Uterus (tissue), 4 donors: ENCODE results near the gene RGL3. TPM values are rescaled to one million over a fixed set of nuclear protein-coding genes. Genes with fewer than 3 reads are reported as not detected.
"Not testable (repeated sequence)": the region's sequence is repeated elsewhere in the genome, so short reads cannot be mapped to it uniquely, and the experiment has no call there.

Source experiments
- DNase-seq, 2 donors: peaks; one replicate each; pipeline ENCODE4 v3.0.0-alpha.2; 2019 to 2020
- H3K27ac ChIP-seq, 2 donors: fragments of 200-600 bp; sonication (generic); 1 replicate in 1 of 2; 2 replicates in 1 of 2; pipeline ENCODE4 v1.5.1; 2016 to 2018
- H3K27me3 ChIP-seq, 2 donors: fragments of 200-600 bp; sonication (generic); one replicate each; pipeline ENCODE4 v1.5.1; 2018 to 2019; ENCODE audit warnings: control low read depth in 1 of 2
- H3K36me3 ChIP-seq, 2 donors: fragments of 200-600 bp; sonication (generic); one replicate each; pipeline ENCODE4 v1.5.1; 2019; ENCODE audit warnings: control low read depth in 1 of 2
- H3K4me1 ChIP-seq, 2 donors: fragments of 200-600 bp; sonication (generic); one replicate each; pipeline ENCODE4 v1.5.1; 2018 to 2019; ENCODE audit warnings: control low read depth in 1 of 2
- H3K4me3 ChIP-seq, 2 donors: fragments of 200-600 bp; sonication (generic); 1 replicate in 1 of 2; 2 replicates in 1 of 2; pipeline ENCODE4 v1.5.1; 2018 to 2019; ENCODE audit warnings: mild to moderate bottlenecking in 1 of 2
- H3K9me3 ChIP-seq, 2 donors: fragments of 200-600 bp; sonication (generic); one replicate each; pipeline ENCODE4 v1.5.1; 2019; ENCODE audit warnings: control low read depth in 1 of 2
- CTCF ChIP-seq, 4 experiments: fragments of 200-600 bp in 2 of 4; fragments of 450-650 bp in 2 of 4; sonication (generic) in 2 of 4; IDR thresholded peaks; one replicate each; pipeline ENCODE4 v1.5.1; 2016 to 2019; ENCODE audit warnings: antibody characterized with exemption in 4 of 4, mild to moderate bottlenecking in 2 of 4, moderate library complexity in 1 of 4
- POLR2A ChIP-seq, 2 donors: fragments of 450-650 bp; IDR thresholded peaks; one replicate each; pipeline ENCODE4 v1.6.1; 2016; ENCODE audit warnings: antibody characterized with exemption in 2 of 2, mild to moderate bottlenecking in 1 of 2, moderate library complexity in 1 of 2
- intact Hi-C: fragments of 100-400 bp; cut with DNase I; formaldehyde crosslinking; loops from one replicate; pipeline ENCODE4 v1.15.1; 2023; ENCODE audit warnings: low total_unique reads
- total RNA-seq, 4 donors: library from RNA; depleted of rRNA in 3 of 4; stranded (reverse); fragments of >200 nt in 3 of 4; gene quantifications; one replicate each; pipeline versions ENCODE4 v1.1.0 to v1.2.4, GENCODE V29; 2014 to 2023
- donor health status: DM: yes; HTN: yes; CAD: no.

Gene RGL3
- total RNA-seq, 4 donors from 2014 or later = 1.0 to 19.0 (median 13.2) TPM

- DNase-seq = peak; percentile 96 to 97
- H3K4me3 ChIP-seq = peak within 1 kb of the TSS; percentile 77 to 84
- H3K36me3 ChIP-seq = no peaks in the 10 kb centered on the region
- peak within 1 kb of the TSS; percentile 72 to 88 for H3K27ac ChIP-seq
- no peaks in the 10 kb centered on the region for H3K27me3 ChIP-seq
- intact Hi-C loops = loop anchor here (10.0 kb wide), 1 partner anchor 61 kb away; the partner anchor contains the start of gene TSPAN16
- H3K4me1 ChIP-seq = no peaks in the 10 kb centered on the region
- H3K9me3 ChIP-seq = no peaks in the 10 kb centered on the region
- TF ChIP-seq POLR2A (IDR thresholded peaks at IDR 0.05) (peak; percentile 70 to 78), CTCF (IDR thresholded peaks at IDR 0.05) (no peak)
Observed at GRCh38 chr19:11355160-11356073, 63.7 kb downstream of the RGL3 start, which contains the start of gene PLPPR2. TSS of gene PLPPR2 (plus strand) at chr19:11355432. CDS start at chr19:11357674, 2,242 bp downstream.

- H3K4me1 ChIP-seq, H3K4me3 ChIP-seq, H3K27me3 ChIP-seq, H3K36me3 ChIP-seq, H3K9me3 ChIP-seq, DNase-seq, H3K27ac ChIP-seq: not testable (repeated sequence)
- intact Hi-C loops = loop anchor here (10.0 kb wide), 1 partner anchor 59 kb away; the partner anchor contains the start of gene TSPAN16
Observed at GRCh38 chr19:11354102-11354501, 65.0 kb downstream of the RGL3 start.

GRCh38 chr19:11349171-11349570 is 69.9 kb downstream of the RGL3 start:
- Histone ChIP-seq H3K4me3 (no peak overlapping the region), H3K9me3 (no peaks in the 10 kb centered on the region), H3K27ac (no peak overlapping the region), H3K36me3 (no peaks in the 10 kb centered on the region), H3K4me1 (peaks cover 0 to 9% of the 10 kb centered on the region in 2 donors), H3K27me3 (no peaks in the 10 kb centered on the region)
- intact Hi-C loops = no loop called here
- TF ChIP-seq POLR2A (IDR thresholded peaks at IDR 0.05) = no peak
- TF ChIP-seq CTCF (IDR thresholded peaks at IDR 0.05) = no peak
- no peak for DNase-seq

- no peak for TF ChIP-seq POLR2A (IDR thresholded peaks at IDR 0.05)
- no peak for TF ChIP-seq CTCF (IDR thresholded peaks at IDR 0.05)
- peaks cover 0 to 9% of the 10 kb centered on the region in 2 donors for H3K4me1 ChIP-seq
- intact Hi-C loops = no loop called here
- no peaks in the 10 kb centered on the region for H3K36me3 ChIP-seq
- H3K9me3 ChIP-seq = no peaks in the 10 kb centered on the region
- no peak for DNase-seq
- H3K27me3 ChIP-seq = no peaks in the 10 kb centered on the region
- peak overlapping the region; percentile 86 to 94 for H3K27ac ChIP-seq
- no peak overlapping the region for H3K4me3 ChIP-seq
Observed at GRCh38 chr19:11347546-11348039, 71.5 kb downstream of the RGL3 start.

- peak within 1 kb of the TSS; percentile 68 to 94 for H3K4me3 ChIP-seq
- no peaks in the 10 kb centered on the region for H3K36me3 ChIP-seq
- H3K4me1 ChIP-seq = peaks cover 0 to 9% of the 10 kb centered on the region in 2 donors
- no peaks in the 10 kb centered on the region for H3K9me3 ChIP-seq
- no peaks in the 10 kb centered on the region for H3K27me3 ChIP-seq
- DNase-seq = peak; percentile 100
- H3K27ac ChIP-seq = peak within 1 kb of the TSS; percentile 86 to 94
- intact Hi-C loops = no loop called here
- TF ChIP-seq CTCF (IDR thresholded peaks at IDR 0.05) (peak in 3 of 4 experiments; percentile 17 to 29 (median 17)), POLR2A (IDR thresholded peaks at IDR 0.05) (peak; percentile 72 to 74)
Observed at GRCh38 chr19:11346104-11346940, 72.8 kb downstream of the RGL3 start, which contains the start of the genes CCDC159 and TMEM205. TSS of gene CCDC159 (plus strand) at chr19:11346519. CDS start at chr19:11346607, 88 bp downstream. TSS of gene TMEM205 (minus strand) at chr19:11346268. CDS start at chr19:11345619, 649 bp downstream.
